Activated T-helper 1 cell treated with anti-CD3 and anti-CD28 coated beads, Interleukin-12 subunit alpha, Interleukin-12 subunit beta, Interleukin-2, Interleukin-4 antibody, amounts not matched to agents 30 ng/mL and 10 ng/mL and 1 ng/mL, durations not matched to agents 14 hours and 24 hours and 36 hours (primary cell): ENCODE measurements around the gene PRPF40B. TPM values are rescaled to one million over a fixed set of nuclear protein-coding genes. Genes with fewer than 3 reads are reported as not detected.

Source experiments
- DNase-seq: peaks from one replicate; pipeline ENCODE4 v3.0.0; 2021; ENCODE audit warnings: low spot score
- H3K27ac Mint-ChIP-seq: one replicate; pipeline ENCODE4 v1.8.0; 2021; ENCODE audit warnings: mild to moderate bottlenecking, mixed read lengths
- H3K27me3 Mint-ChIP-seq: one replicate; pipeline ENCODE4 v1.8.0; 2022; ENCODE audit warnings: mild to moderate bottlenecking, moderate library complexity, mixed read lengths; ENCODE audit not compliant: insufficient read depth
- H3K36me3 Mint-ChIP-seq: one replicate; pipeline ENCODE4 v1.8.0; 2021; ENCODE audit warnings: low read depth, mixed read lengths
- H3K4me1 Mint-ChIP-seq: one replicate; pipeline ENCODE4 v1.8.0; 2021; ENCODE audit warnings: low read depth, mixed read lengths
- H3K4me3 Mint-ChIP-seq: one replicate; pipeline ENCODE4 v1.8.0; 2021; ENCODE audit warnings: mild to moderate bottlenecking, moderate library complexity, mixed read lengths
- H3K9me3 Mint-ChIP-seq: one replicate; pipeline ENCODE4 v1.8.0; 2021; ENCODE audit warnings: mixed read lengths
- intact Hi-C: fragments of 100-400 bp; cut with micrococcal nuclease; formaldehyde crosslinking; loops from one replicate; pipeline ENCODE4 v1.15.1; 2024
- total RNA-seq: library from RNA; stranded (reverse); gene quantifications from 2 replicates; pipeline ENCODE4 v1.2.3, GENCODE V29; 2022

Gene PRPF40B
- total RNA-seq, 1 donor from 2014 or later, result 12.7 TPM

- DNase-seq, result no peak
- Mint-ChIP-seq H3K4me3 (no peak overlapping the region), H3K9me3 (no peaks in the 10 kb centered on the region), H3K27me3 (no peaks in the 10 kb centered on the region), H3K27ac (no peak overlapping the region), H3K36me3 (peaks cover 49% of the 10 kb centered on the region), H3K4me1 (peaks cover 26% of the 10 kb centered on the region)
- intact Hi-C loops, result no loop called here
These were observed 23.0 kb downstream of the PRPF40B start for GRCh38 chr12:49646331-49646830.

GRCh38 chr12:49646871-49647654 is 23.7 kb downstream of the PRPF40B start:
- no peaks in the 10 kb centered on the region for H3K9me3 Mint-ChIP-seq
- H3K4me3 Mint-ChIP-seq, result no peak overlapping the region
- DNase-seq, result no peak
- no peak overlapping the region for H3K27ac Mint-ChIP-seq
- H3K4me1 Mint-ChIP-seq, result peaks cover 26% of the 10 kb centered on the region
- H3K27me3 Mint-ChIP-seq, result no peaks in the 10 kb centered on the region
- H3K36me3 Mint-ChIP-seq, result peaks cover 53% of the 10 kb centered on the region
- intact Hi-C loops, result no loop called here

- H3K27ac Mint-ChIP-seq, result no peak overlapping the region
- H3K36me3 Mint-ChIP-seq, result peaks cover 53% of the 10 kb centered on the region
- H3K27me3 Mint-ChIP-seq, result no peaks in the 10 kb centered on the region
These were observed 24.7 kb downstream of the PRPF40B start for GRCh38 chr12:49647827-49648711.

GRCh38 chr12:49648712-49649003 is 25.3 kb downstream of the PRPF40B start:
- Mint-ChIP-seq H3K4me3 (no peak overlapping the region), H3K9me3 (no peaks in the 10 kb centered on the region), H3K4me1 (peaks cover 32% of the 10 kb centered on the region), H3K36me3 (peaks cover 52% of the 10 kb centered on the region), H3K27ac (no peak overlapping the region), H3K27me3 (no peaks in the 10 kb centered on the region)
- DNase-seq, result no peak
- intact Hi-C loops, result no loop called here

More at GRCh38 chr12:49647827-49648711, 24.7 kb downstream of the PRPF40B start:
- Mint-ChIP-seq H3K9me3 (no peaks in the 10 kb centered on the region), H3K4me3 (no peak overlapping the region), H3K4me1 (peaks cover 32% of the 10 kb centered on the region)
- intact Hi-C loops, result no loop called here
- no peak for DNase-seq

DNA sequence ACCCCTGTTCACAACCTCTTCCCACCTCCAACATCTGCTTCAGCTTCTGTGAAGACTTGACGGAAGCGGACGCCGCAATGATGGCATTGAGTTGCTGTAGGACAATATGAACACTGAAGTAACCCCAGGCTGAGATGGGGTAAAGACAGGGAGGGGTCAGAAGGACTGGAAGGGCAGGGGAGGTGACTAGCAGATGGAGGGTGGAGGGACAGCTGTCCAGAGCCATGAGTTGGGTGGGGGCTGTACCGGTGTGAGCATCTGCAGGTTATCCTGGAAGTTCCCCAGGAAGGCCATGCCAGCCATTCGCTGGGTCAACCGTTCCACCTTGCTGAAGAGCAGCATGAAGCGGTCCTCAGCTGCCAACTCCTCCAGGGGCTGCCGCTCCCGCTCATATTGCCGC is 26.1 kb downstream of the PRPF40B start:
- no peak for DNase-seq
- Mint-ChIP-seq H3K4me3 (no peak overlapping the region), H3K27ac (no peak overlapping the region), H3K27me3 (no peaks in the 10 kb centered on the region), H3K4me1 (peaks cover 28% of the 10 kb centered on the region), H3K9me3 (no peaks in the 10 kb centered on the region), H3K36me3 (peaks cover 56% of the 10 kb centered on the region)
- intact Hi-C loops, result no loop called here

DNA sequence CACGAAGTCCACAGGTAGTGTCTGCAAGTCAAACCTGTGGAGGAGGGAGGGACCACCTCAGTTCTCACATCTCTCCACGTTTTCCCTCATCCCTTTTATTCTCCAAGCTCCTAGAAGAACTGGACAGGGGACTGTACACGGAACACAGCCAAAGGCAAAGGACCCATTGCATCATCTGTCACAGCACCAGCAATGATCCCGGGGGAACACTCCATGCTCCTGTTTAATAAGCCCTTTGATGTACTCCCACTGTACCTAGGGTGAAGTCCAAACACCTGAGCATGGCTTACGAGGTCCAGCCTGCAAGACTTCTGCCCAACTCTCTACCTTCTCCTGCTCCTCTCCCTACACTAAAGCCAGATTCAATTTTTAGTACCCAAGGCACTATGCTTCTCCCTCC is 26.5 kb downstream of the PRPF40B start:
- Mint-ChIP-seq H3K4me3 (no peak overlapping the region), H3K36me3 (peaks cover 57% of the 10 kb centered on the region), H3K27ac (no peak overlapping the region), H3K27me3 (no peaks in the 10 kb centered on the region), H3K9me3 (no peaks in the 10 kb centered on the region), H3K4me1 (peaks cover 24% of the 10 kb centered on the region)
- intact Hi-C loops, result no loop called here
- DNase-seq, result no peak

DNA sequence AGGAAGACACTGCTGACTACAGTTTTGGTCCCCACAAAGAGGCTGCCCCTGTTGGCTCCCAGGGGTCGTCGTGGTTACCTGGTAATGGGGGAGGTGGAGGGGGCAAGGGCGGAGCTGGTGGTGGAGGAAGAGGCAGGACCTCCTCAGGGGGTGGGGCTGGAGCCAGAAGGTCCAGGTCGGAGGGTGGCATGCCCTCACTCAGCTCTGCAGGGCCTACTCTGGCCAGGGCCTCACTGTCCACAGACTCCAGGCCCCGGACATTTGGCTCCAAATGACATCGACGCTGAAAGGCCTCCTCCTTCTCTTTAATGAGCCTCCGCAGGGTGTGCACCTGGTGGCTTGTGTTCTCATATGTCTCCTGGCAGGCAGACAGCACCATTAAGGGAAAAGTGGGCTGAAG is 28.5 kb downstream of the PRPF40B start:
- Mint-ChIP-seq H3K27me3 (no peaks in the 10 kb centered on the region), H3K27ac (no peak overlapping the region), H3K4me1 (peaks cover 39% of the 10 kb centered on the region), H3K4me3 (no peak overlapping the region), H3K36me3 (peaks cover 59% of the 10 kb centered on the region), H3K9me3 (no peaks in the 10 kb centered on the region)
- DNase-seq, result no peak
- intact Hi-C loops, result no loop called here

GRCh38 chr12:49652921-49653520 is 29.7 kb downstream of the PRPF40B start:
- Mint-ChIP-seq H3K4me3 (no peak overlapping the region), H3K27ac (no peak overlapping the region), H3K4me1 (peaks cover 34% of the 10 kb centered on the region), H3K27me3 (no peaks in the 10 kb centered on the region), H3K36me3 (peaks cover 64% of the 10 kb centered on the region), H3K9me3 (no peaks in the 10 kb centered on the region)
- no peak for DNase-seq
- intact Hi-C loops, result no loop called here

DNA sequence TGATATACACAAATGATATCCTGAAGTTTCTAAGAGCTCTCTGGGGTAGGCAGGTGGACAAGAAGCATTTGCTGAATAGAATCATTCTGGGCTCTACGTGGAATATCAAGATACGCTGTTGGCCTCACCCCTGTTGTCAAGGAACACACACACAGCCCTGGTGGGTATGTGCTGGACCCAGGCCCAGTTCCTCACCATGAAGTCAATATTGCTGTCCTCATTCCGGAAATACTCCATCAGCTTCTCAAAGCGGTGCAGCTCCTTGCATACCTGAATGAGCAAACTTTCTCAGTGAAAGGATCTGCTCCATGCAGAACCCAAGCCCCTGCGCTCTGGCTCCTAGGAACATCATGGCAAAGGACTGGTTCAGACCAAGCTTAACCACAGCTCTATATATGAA is 31.4 kb downstream of the PRPF40B start:
- Mint-ChIP-seq H3K9me3 (no peaks in the 10 kb centered on the region), H3K4me1 (peaks cover 25% of the 10 kb centered on the region), H3K4me3 (no peak overlapping the region), H3K27me3 (no peaks in the 10 kb centered on the region), H3K27ac (no peak overlapping the region), H3K36me3 (peaks cover 59% of the 10 kb centered on the region)
- DNase-seq, result no peak
- intact Hi-C loops, result no loop called here

DNA sequence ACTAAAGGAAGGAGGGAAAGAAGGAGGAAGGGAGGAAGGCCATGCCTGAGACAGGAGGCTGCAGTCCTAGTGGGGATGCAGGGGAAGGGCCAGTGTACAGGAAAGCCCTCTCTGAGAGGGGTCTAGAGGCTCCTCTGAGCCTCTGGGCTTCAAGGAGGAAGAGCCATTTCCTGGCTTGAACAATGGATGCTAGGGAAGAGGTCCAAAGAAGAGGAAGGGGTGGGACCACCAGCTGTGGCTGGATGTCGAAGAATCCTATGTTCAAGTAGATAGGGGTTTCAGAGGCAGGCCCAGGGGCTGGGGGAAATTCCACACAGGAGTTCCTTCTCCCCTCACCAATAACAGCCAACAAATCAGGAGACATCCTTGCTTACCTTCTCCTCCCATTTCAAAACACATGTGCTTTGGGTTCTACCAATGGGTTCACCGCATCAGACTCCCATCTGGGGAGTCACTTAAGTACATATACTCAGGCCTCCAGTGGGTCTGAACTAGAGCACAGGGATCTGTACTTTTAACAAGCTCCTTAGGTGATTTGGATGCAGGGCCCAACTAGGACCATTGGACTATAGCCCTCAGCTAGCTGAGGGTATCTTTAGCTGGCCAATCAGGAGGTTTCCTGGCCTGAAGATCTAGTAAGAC is 32.4 kb downstream of the PRPF40B start:
- Mint-ChIP-seq H3K27ac (peak overlapping the region; percentile 61), H3K36me3 (peaks cover 55% of the 10 kb centered on the region), H3K27me3 (no peaks in the 10 kb centered on the region), H3K4me1 (peaks cover 35% of the 10 kb centered on the region), H3K4me3 (no peak overlapping the region), H3K9me3 (no peaks in the 10 kb centered on the region)
- intact Hi-C loops, result no loop called here
- no peak for DNase-seq

DNA sequence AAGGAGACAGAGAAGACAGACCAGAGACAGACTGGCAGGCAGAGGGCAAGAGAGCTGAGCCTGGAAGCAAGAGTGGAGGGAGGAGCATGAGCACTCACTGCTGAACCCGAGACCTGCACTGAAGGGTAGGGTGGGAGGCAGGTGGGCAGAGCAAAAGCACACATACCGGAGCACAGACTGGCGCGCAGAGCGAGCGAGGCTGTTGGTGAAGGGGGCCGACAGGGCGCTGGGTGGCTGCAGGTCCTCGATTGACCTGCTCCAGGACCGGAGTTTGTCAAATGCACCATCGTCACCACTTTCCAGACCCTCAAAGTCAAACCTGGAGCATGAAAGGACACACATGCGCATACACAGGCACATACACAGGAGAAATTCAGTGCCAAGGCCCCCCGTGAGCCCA is 34.9 kb downstream of the PRPF40B start:
- H3K27ac Mint-ChIP-seq, result peak overlapping the region; percentile 24
- no peaks in the 10 kb centered on the region for H3K27me3 Mint-ChIP-seq
- peaks cover 55% of the 10 kb centered on the region for H3K4me1 Mint-ChIP-seq
- H3K36me3 Mint-ChIP-seq, result peaks cover 60% of the 10 kb centered on the region
- no peak overlapping the region for H3K4me3 Mint-ChIP-seq
- intact Hi-C loops, result no loop called here
- H3K9me3 Mint-ChIP-seq, result no peaks in the 10 kb centered on the region
- DNase-seq, result no peak

- Mint-ChIP-seq H3K36me3 (peaks cover 51% of the 10 kb centered on the region), H3K9me3 (no peaks in the 10 kb centered on the region), H3K4me1 (peaks cover 70% of the 10 kb centered on the region), H3K27me3 (no peaks in the 10 kb centered on the region), H3K27ac (no peak overlapping the region), H3K4me3 (no peak overlapping the region)
- no peak for DNase-seq
- intact Hi-C loops, result loop anchor here (2.0 to 5.0 kb wide), 2 partner anchors 15 to 93 kb away; no protein-coding TSS in a partner anchor
These were observed 36.4 kb downstream of the PRPF40B start for GRCh38 chr12:49659753-49660152.
